Measurements from ENCODE around the gene ELMO1. TPM values are rescaled to one million over a fixed set of nuclear protein-coding genes. Genes with fewer than 3 reads are reported as not detected.

ELMO1 gene
- total RNA-seq, 2 donors from 2014 or later = 160 to 169 TPM

DNA sequence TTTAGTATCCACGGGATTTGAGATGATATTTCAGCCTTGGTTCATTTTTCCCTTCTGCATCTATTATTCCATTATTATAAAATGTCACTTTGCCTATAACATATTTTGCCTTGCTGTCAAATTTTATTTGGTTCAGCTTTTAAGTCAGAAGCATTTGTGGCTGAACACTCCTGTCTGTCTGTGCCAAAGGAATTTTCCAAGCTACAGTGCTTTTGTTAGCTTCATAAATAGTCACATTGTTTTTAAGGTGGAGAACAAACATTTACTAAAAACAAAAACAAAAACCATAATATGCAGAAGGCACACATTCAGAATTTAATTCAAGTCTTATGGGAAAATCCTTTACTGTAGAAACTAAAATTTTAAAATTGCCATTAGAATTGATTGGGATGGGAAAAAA lies 33.8 kb upstream of the ELMO1 start:
- peaks cover 2% of the 10 kb centered on the region for H3K4me1 Mint-ChIP-seq
- no peak overlapping the region for H3K27ac Mint-ChIP-seq
- ATAC-seq = no peak
- peaks cover 4% of the 10 kb centered on the region for H3K36me3 Mint-ChIP-seq (ENCODE audit: low read depth)
- no peak overlapping the region for H3K4me3 Mint-ChIP-seq
- DNase-seq = no peak
- H3K9me3 ChIP-seq (ENCODE audit: control insufficient read depth, low read length, poor library complexity, severe bottlenecking) = no peaks in the 10 kb centered on the region
- peaks cover 47% of the 10 kb centered on the region for H3K27me3 Mint-ChIP-seq

DNA sequence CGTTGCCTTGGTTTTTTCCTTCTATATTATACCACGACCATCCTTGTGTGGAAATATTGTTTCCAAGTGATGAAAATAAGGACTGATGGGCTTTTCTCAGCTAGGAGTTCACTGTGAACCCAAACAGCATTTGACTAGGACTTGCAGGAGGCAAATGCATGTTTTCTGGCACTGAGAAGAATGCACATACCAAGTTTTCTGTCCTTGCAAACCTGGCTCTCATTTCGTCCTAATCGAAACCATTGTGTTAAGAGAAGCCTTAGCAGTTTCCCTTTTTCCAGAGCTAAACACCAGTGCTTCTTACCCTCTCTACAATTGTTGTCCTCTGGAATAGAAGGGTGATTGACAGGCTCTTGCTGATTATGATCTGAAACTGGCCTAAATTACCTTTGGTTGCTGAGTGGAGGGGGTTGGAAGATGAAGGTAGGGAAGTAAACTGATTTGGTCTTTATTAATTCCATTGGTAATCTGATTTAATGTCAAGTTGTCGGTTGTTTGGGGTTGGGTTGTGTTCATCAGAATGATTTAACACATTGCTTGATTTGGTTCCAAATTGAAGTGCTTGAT lies 33.1 kb upstream of the ELMO1 start:
- DNase-seq (no peak), ATAC-seq (no peak)
- peaks cover 2% of the 10 kb centered on the region for H3K4me1 Mint-ChIP-seq
- no peak overlapping the region for H3K4me3 Mint-ChIP-seq
- no peaks in the 10 kb centered on the region for H3K9me3 ChIP-seq (ENCODE audit: control insufficient read depth, low read length, poor library complexity, severe bottlenecking)
- no peak overlapping the region for H3K27ac Mint-ChIP-seq
- peaks cover 50% of the 10 kb centered on the region for H3K27me3 Mint-ChIP-seq
- H3K36me3 Mint-ChIP-seq (ENCODE audit: low read depth) = peaks cover 4% of the 10 kb centered on the region

DNA sequence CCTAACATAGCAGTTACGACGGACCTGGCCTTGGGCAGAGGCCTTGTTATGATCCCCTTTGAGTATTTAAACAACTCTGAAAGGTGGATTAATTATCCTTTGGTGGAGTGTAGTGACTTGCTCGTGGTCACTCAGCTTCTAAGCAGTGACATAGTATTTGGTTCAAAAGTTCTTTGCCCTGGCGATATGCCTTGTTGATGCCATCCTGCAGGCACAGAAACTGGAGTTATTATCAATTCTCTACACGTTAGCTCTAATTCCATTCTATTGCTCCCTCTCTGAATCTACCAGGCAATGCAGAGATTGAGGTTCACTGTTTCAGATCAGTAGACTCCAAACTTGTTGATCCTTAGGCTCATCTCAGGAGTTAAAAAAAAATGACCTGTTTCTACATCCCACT lies 32.5 kb upstream of the ELMO1 start:
- Mint-ChIP-seq H3K27me3 (peaks cover 55% of the 10 kb centered on the region), H3K27ac (no peak overlapping the region), H3K36me3 (ENCODE audit: low read depth) (peaks cover 4% of the 10 kb centered on the region), H3K4me1 (peaks cover 2% of the 10 kb centered on the region), H3K4me3 (no peak overlapping the region)
- no peaks in the 10 kb centered on the region for H3K9me3 ChIP-seq (ENCODE audit: control insufficient read depth, low read length, poor library complexity, severe bottlenecking)
- no peak for ATAC-seq
- DNase-seq = no peak

DNA sequence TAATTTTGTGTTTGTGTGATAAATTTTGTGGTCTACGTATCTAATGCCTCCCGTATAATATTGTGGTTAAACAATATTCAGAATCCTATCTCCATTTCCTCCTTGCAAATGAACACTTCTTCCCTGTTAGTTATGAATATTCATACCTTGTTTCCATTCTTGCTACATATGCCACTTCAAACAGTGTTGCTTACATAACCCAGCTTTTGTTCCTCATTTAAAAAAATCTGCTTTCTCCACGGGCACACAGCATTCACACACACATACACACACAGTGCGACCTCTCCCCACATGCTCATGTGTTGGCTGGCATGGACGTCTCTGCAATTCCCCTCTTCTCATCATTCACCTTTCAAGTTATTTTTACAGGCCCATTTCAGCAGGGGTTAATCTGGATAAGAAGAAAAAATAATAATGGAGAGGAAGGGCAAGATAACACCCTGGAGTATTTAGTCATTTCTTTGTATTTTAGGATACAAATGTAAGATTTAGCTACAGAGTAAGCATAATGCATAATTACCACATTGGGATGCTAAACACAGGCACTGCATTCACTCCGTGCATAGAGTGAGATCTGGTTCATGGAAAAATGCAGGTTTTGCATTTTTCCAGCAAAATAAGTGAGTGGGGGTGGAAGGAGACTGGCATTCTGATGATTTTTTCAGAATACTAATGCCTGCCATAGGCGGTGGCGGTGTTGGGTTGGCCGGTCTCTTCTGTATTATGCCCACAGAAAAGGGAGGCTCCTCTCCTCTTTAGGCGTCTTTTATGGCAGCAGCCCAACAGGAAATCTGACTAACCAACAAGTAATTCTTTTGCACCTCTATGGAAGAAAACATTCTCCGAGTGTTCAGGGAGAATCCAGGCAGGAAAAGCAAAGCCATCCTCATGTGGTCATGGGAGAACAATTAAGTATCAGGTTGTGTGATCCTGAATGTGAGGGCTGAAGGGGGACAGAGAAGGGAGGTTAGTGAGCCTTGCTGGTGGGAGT lies 31.7 kb upstream of the ELMO1 start:
- no peaks in the 10 kb centered on the region for H3K9me3 ChIP-seq (ENCODE audit: control insufficient read depth, low read length, poor library complexity, severe bottlenecking)
- no peak overlapping the region for H3K4me3 Mint-ChIP-seq
- no peak for ATAC-seq
- peaks cover 4% of the 10 kb centered on the region for H3K36me3 Mint-ChIP-seq (ENCODE audit: low read depth)
- DNase-seq = no peak
- peaks cover 51% of the 10 kb centered on the region for H3K27me3 Mint-ChIP-seq
- peaks cover 2% of the 10 kb centered on the region for H3K4me1 Mint-ChIP-seq
- H3K27ac Mint-ChIP-seq = no peak overlapping the region

DNA sequence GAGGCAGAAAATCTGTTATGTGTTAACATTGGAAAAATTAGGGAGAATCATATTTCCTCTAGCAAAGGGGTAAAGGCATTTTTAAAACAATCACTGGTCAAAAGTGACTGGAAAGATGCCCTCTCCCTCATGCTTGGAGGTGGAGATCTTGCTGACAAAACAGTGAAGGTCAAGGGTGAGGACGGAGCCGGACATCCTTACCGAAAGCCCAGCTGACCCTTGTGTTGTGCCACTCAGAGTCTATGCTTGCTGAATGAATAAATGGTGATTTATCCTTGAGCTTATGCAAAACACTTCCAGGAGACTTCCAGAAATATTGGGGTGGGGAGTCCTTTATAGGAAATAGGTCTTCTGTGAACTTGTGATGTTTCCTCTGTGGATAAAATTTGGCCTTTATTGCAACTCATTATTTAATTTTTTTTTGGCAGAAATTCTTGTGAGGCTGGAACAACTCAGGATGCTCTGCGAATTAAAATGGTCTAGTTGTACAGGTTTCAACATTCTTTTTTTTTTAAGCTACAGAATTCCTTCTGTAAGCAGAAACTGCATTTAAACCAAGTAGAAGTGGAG lies 28.3 kb upstream of the ELMO1 start:
- peaks cover 4% of the 10 kb centered on the region for H3K4me1 Mint-ChIP-seq

DNA sequence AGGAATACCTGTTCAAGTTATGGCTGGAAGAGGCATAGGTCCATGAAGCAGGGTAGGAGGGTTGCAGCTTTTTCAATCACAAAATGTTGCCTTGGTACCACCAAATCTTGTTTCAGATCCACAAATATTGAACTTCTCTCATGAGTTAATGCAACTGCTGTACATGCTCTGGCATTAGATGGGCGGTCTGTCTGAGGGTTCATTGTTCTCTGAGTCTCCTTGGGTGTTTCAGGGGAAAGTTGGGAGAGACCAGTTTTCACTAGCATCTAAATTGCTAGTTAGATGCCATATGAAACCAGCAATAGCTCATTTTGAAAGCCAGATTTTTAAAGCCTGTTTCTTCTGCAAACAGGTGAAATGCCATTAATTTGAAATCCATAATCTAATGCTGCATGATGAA lies 27.8 kb upstream of the ELMO1 start:
- no peak overlapping the region for H3K4me3 Mint-ChIP-seq
- ATAC-seq = no peak
- peaks cover 46% of the 10 kb centered on the region for H3K27me3 Mint-ChIP-seq
- DNase-seq = no peak
- H3K27ac Mint-ChIP-seq = no peak overlapping the region
- H3K9me3 ChIP-seq (ENCODE audit: control insufficient read depth, low read length, poor library complexity, severe bottlenecking) = no peaks in the 10 kb centered on the region
- peaks cover 4% of the 10 kb centered on the region for H3K4me1 Mint-ChIP-seq
- H3K36me3 Mint-ChIP-seq (ENCODE audit: low read depth) = peaks cover 6% of the 10 kb centered on the region

More for the DNA sequence above, 28.3 kb upstream of the ELMO1 start:
- Mint-ChIP-seq H3K36me3 (ENCODE audit: low read depth) (peaks cover 8% of the 10 kb centered on the region), H3K27me3 (peaks cover 48% of the 10 kb centered on the region), H3K27ac (no peak overlapping the region), H3K4me3 (no peak overlapping the region)
- ATAC-seq = no peak
- H3K9me3 ChIP-seq (ENCODE audit: control insufficient read depth, low read length, poor library complexity, severe bottlenecking) = no peaks in the 10 kb centered on the region
- DNase-seq = no peak

DNA sequence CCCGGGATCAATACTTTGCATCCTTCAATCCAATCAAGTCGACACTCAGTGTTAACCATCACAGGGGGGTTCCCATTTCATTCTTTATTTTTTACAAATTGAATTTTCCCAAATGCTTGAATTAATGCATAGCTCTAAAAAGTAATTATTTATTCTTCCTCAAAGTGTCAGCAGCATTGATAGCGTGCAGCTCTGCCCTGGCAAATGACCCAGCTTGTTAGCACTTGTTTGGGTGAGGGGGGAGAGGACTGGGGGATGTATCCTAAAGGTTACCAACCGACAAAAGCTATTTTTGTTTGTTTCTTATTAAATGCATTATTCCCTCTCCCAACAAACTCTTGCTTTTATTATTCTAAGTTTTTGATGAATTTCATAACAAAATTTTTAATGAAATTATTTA lies 27.0 kb upstream of the ELMO1 start:
- no peak overlapping the region for H3K4me3 Mint-ChIP-seq
- peaks cover 6% of the 10 kb centered on the region for H3K36me3 Mint-ChIP-seq (ENCODE audit: low read depth)
- ATAC-seq (no peak), DNase-seq (no peak)
- H3K27me3 Mint-ChIP-seq = peaks cover 41% of the 10 kb centered on the region
- peaks cover 2% of the 10 kb centered on the region for H3K4me1 Mint-ChIP-seq
- no peak overlapping the region for H3K27ac Mint-ChIP-seq
- H3K9me3 ChIP-seq (ENCODE audit: control insufficient read depth, low read length, poor library complexity, severe bottlenecking) = no peaks in the 10 kb centered on the region

DNA sequence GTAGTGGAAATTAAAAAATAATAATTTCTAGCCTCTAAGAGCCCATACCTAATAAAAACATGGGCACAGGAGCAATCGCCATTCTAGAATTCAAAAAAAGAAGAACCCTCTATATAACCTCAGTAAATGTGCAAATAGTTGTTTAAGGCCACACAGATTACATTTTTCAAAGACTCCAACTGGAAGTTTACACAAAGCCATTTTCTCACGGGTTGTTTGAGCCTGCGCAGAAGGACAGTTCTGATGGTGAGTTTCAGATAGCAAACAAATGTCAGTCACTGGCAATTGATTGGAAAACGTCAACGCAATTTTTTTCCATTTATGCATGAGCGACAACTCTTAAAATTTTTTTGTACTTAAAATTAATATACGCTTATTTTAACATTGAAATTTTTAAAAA lies 23.0 kb upstream of the ELMO1 start:
- peaks cover 27% of the 10 kb centered on the region for H3K27me3 Mint-ChIP-seq
- H3K4me1 Mint-ChIP-seq = peaks cover 2% of the 10 kb centered on the region
- no peaks in the 10 kb centered on the region for H3K9me3 ChIP-seq (ENCODE audit: control insufficient read depth, low read length, poor library complexity, severe bottlenecking)
- no peak for DNase-seq
- no peak for ATAC-seq
- H3K4me3 Mint-ChIP-seq = no peak overlapping the region
- H3K27ac Mint-ChIP-seq = no peak overlapping the region
- peaks cover 9% of the 10 kb centered on the region for H3K36me3 Mint-ChIP-seq (ENCODE audit: low read depth)

DNA sequence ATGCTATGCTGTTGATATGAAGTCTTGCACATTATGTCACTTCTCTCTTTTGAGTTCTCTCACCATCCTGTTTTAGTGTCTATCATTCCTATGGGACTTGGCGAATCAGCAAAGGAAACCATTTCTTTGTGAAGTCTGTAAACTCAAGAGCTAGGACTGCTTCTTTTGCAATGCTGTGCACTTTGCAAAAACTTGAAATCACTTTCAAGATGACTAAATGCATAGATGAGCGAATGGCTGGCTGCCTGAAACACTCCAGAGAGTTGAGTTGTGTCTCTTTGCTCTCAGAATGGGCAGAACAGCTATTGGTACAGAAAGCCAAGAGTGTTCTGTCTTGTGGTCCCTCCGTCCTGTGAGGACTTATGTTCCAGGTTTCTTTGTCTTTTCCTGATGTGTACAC lies 18.3 kb upstream of the ELMO1 start:
- ATAC-seq (no peak), DNase-seq (no peak)
- H3K9me3 ChIP-seq (ENCODE audit: control insufficient read depth, low read length, poor library complexity, severe bottlenecking) = no peaks in the 10 kb centered on the region
- Mint-ChIP-seq H3K27ac (no peak overlapping the region), H3K4me3 (no peak overlapping the region), H3K36me3 (ENCODE audit: low read depth) (peaks cover 5% of the 10 kb centered on the region), H3K4me1 (no peaks in the 10 kb centered on the region), H3K27me3 (peaks cover 22% of the 10 kb centered on the region)

DNA sequence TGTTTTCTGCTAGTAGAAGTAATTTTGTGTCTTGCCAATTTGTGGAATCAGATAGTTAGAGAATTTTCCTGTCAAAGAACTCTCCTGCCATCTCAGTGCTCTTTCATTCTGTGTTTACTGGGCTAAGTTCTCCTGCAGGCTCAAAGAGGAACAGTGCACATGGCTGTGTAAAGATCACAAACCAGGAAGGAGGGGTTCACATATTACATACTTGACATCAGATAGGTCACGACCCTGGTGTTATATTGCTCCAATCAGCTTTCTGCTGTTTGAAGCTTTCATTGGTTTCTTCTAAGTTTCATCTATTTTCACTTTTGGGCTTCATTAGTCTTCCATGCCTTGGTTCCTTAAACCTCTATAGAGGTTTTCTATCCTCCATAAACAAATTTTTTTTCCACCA lies 13.5 kb upstream of the ELMO1 start:
- Mint-ChIP-seq H3K36me3 (ENCODE audit: low read depth) (peaks cover 6% of the 10 kb centered on the region), H3K27me3 (peaks cover 31% of the 10 kb centered on the region), H3K27ac (no peak overlapping the region), H3K4me3 (no peak overlapping the region), H3K4me1 (peaks cover 3% of the 10 kb centered on the region)
- no peaks in the 10 kb centered on the region for H3K9me3 ChIP-seq (ENCODE audit: control insufficient read depth, low read length, poor library complexity, severe bottlenecking)
- no peak for DNase-seq
- ATAC-seq = no peak

DNA sequence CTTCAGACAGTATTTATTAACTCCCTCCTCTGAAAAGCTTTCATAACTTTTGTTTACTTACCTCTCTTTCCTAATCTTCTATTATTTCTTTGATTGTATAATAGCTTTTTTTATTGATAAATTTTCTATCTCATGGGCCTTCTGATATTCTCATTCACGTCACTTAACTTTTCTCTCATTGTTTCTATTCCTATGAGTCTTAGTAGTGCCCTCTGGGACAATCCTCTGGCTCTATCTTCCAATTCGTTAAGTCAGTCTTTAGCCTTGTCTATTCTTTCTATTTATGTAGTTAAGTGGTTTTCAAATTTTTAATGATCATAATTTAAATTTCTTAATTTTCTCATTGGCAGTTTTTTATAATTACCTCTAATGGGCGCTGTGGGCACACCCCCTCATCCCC lies 6.4 kb upstream of the ELMO1 start:
- peaks cover 4% of the 10 kb centered on the region for H3K4me1 Mint-ChIP-seq
- peaks cover 2% of the 10 kb centered on the region for H3K36me3 Mint-ChIP-seq (ENCODE audit: low read depth)
- H3K9me3 ChIP-seq (ENCODE audit: control insufficient read depth, low read length, poor library complexity, severe bottlenecking) = no peaks in the 10 kb centered on the region
- H3K27ac Mint-ChIP-seq = no peak overlapping the region
- no peak overlapping the region for H3K4me3 Mint-ChIP-seq
- DNase-seq (no peak), ATAC-seq (no peak)
- H3K27me3 Mint-ChIP-seq = peaks cover 13% of the 10 kb centered on the region

DNA sequence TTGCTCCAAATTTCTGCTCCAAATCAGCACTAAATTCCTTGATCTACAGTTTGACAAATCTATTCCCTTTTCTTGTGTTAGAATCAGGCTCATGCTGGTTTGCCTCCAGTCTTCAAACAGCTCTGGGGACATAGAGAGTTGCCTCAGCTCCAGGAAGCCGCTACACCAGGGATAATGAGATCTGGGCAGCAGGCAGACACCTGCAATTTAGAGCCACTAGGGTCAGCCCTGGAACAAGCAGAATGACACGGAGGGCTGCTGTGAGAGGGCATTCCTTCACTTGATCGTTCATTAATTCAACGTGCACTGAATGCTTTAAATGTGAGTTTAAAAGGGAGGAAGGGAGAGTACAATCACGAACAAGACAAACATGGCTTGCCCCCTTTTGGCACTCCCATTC lies 3.7 kb upstream of the ELMO1 start:
- Mint-ChIP-seq H3K27me3 (peaks cover 1% of the 10 kb centered on the region), H3K27ac (no peak overlapping the region)
- DNase-seq = no peak

DNA sequence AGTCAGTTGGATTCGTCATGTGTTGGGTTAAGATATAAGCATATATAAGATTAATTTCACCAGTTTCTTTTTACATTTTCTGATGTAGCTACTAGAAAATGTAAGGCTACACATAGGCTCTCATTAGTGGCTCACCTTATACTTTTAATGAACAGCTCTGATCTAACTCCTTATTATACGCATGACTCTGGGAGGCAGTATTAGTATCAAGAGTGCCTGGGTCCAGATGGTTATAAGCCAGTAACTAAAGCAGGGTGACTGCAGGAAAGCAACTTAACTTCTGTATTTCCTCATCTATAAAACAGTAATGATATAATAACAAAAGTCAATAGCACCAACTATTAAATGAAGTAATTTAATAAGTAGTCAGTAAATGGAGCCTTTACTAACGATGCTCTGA lies 1.4 kb upstream of the ELMO1 start:
- Mint-ChIP-seq H3K4me3 (no peak overlapping the region), H3K27me3 (no peaks in the 10 kb centered on the region), H3K4me1 (peaks cover 35% of the 10 kb centered on the region), H3K36me3 (ENCODE audit: low read depth) (peaks cover 4% of the 10 kb centered on the region), H3K27ac (peak overlapping the region; percentile 94)
- no peak for DNase-seq
- H3K9me3 ChIP-seq (ENCODE audit: control insufficient read depth, low read length, poor library complexity, severe bottlenecking) = no peaks in the 10 kb centered on the region
- ATAC-seq = no peak

More for the DNA sequence above, 3.7 kb upstream of the ELMO1 start:
- ATAC-seq = no peak
- Mint-ChIP-seq H3K4me3 (no peak overlapping the region), H3K36me3 (ENCODE audit: low read depth) (peaks cover 4% of the 10 kb centered on the region), H3K4me1 (peaks cover 16% of the 10 kb centered on the region)
- no peaks in the 10 kb centered on the region for H3K9me3 ChIP-seq (ENCODE audit: control insufficient read depth, low read length, poor library complexity, severe bottlenecking)

Data from T-helper 17 cell (primary cell).